HEK293 (cell line): ENCODE results near the gene BRD2.

Source experiments
- ATF2 ChIP-seq: fragments of 450-650 bp; formaldehyde crosslinking; IDR thresholded peaks from 2 replicates; pipeline ENCODE4 v1.5.1; 2016; ENCODE audit warnings: missing biosample characterization, missing genetic modification characterization, low read depth
- FEZF1 ChIP-seq: fragments of 450-650 bp; formaldehyde crosslinking; IDR thresholded peaks from 2 replicates; pipeline ENCODE4 v1.5.1; 2016; ENCODE audit warnings: missing biosample characterization, missing genetic modification characterization
- GLI2 ChIP-seq: fragments of 450-650 bp; formaldehyde crosslinking; IDR thresholded peaks from 2 replicates; pipeline ENCODE4; 2017; ENCODE audit warnings: missing biosample characterization, missing genetic modification characterization, low read depth, borderline replicate concordance
- HIC1 ChIP-seq: fragments of 450-650 bp; formaldehyde crosslinking; IDR thresholded peaks from 2 replicates; pipeline ENCODE4 v1.5.1; 2016; ENCODE audit warnings: missing biosample characterization, missing genetic modification characterization
- IKZF3 ChIP-seq: fragments of 450-650 bp; IDR thresholded peaks from 2 replicates; pipeline ENCODE4 v1.5.0; 2018; ENCODE audit warnings: missing biosample characterization, mild to moderate bottlenecking, missing genetic modification characterization, moderate library complexity
- KLF7 ChIP-seq: fragments of 450-650 bp; formaldehyde crosslinking; IDR thresholded peaks from 2 replicates; pipeline ENCODE4 v1.5.1; 2016; ENCODE audit warnings: missing biosample characterization, missing genetic modification characterization, borderline replicate concordance
- KLF8 ChIP-seq: fragments of 450-650 bp; formaldehyde crosslinking; IDR thresholded peaks from 2 replicates; pipeline ENCODE4 v1.5.1; 2016; ENCODE audit warnings: missing biosample characterization, missing genetic modification characterization
- PATZ1 ChIP-seq: fragments of 450-650 bp; formaldehyde crosslinking; IDR thresholded peaks from 2 replicates; pipeline ENCODE4 v1.5.1; 2016; ENCODE audit warnings: missing biosample characterization, missing genetic modification characterization
- PRDM1 ChIP-seq: fragments of 450-650 bp; formaldehyde crosslinking; IDR thresholded peaks from 2 replicates; pipeline ENCODE4; 2016; ENCODE audit warnings: missing biosample characterization, missing genetic modification characterization
- PRDM4 ChIP-seq: fragments of 450-650 bp; formaldehyde crosslinking; IDR thresholded peaks from 2 replicates; pipeline ENCODE4 v1.5.1; 2017; ENCODE audit warnings: missing biosample characterization, missing genetic modification characterization
- SP7 ChIP-seq: fragments of 450-650 bp; formaldehyde crosslinking; IDR thresholded peaks from 2 replicates; pipeline ENCODE4 v1.5.1; 2016; ENCODE audit warnings: missing biosample characterization, missing genetic modification characterization
- TCF7L2 ChIP-seq: IDR thresholded peaks from 2 replicates; pipeline ENCODE4 v1.6.1; 2011; ENCODE audit warnings: low read depth, mild to moderate bottlenecking, inconsistent platforms, low read length, moderate library complexity, borderline replicate concordance
- ZBTB17 ChIP-seq: fragments of 450-650 bp; formaldehyde crosslinking; IDR thresholded peaks from 2 replicates; pipeline ENCODE4 v1.5.1; 2016; ENCODE audit warnings: missing biosample characterization, missing genetic modification characterization
- ZBTB21 ChIP-seq: fragments of 450-650 bp; formaldehyde crosslinking; IDR thresholded peaks from 2 replicates; pipeline ENCODE4 v1.5.1; 2017; ENCODE audit warnings: missing biosample characterization, missing genetic modification characterization
- ZNF10 ChIP-seq: fragments of 450-650 bp; formaldehyde crosslinking; IDR thresholded peaks from 2 replicates; pipeline ENCODE4 v1.5.1; 2017; ENCODE audit warnings: missing biosample characterization, missing genetic modification characterization
- ZNF174 ChIP-seq: fragments of 450-650 bp; formaldehyde crosslinking; IDR thresholded peaks from 2 replicates; pipeline ENCODE4 v1.5.0; 2017; ENCODE audit warnings: missing biosample characterization, mild to moderate bottlenecking, missing genetic modification characterization
- ZNF175 ChIP-seq: fragments of 450-650 bp; formaldehyde crosslinking; IDR thresholded peaks from 2 replicates; pipeline ENCODE4 v1.5.1; 2016; ENCODE audit warnings: missing biosample characterization, missing genetic modification characterization
- ZNF239 ChIP-seq: fragments of 450-650 bp; formaldehyde crosslinking; IDR thresholded peaks from 2 replicates; pipeline ENCODE4 v1.5.1; 2016; ENCODE audit warnings: missing biosample characterization, missing genetic modification characterization
- ZNF311 ChIP-seq: fragments of 450-650 bp; formaldehyde crosslinking; IDR thresholded peaks from 2 replicates; pipeline ENCODE4 v1.5.1; 2017; ENCODE audit warnings: missing biosample characterization, missing genetic modification characterization, borderline replicate concordance
- ZNF324 ChIP-seq: fragments of 450-650 bp; formaldehyde crosslinking; IDR thresholded peaks from 2 replicates; pipeline ENCODE4 v1.5.1; 2016; ENCODE audit warnings: missing biosample characterization, missing genetic modification characterization
- ZNF341 ChIP-seq: fragments of 450-650 bp; formaldehyde crosslinking; IDR thresholded peaks from 2 replicates; pipeline ENCODE4; 2016; ENCODE audit warnings: low read depth, missing biosample characterization, missing genetic modification characterization
- ZNF350 ChIP-seq: fragments of 450-650 bp; formaldehyde crosslinking; IDR thresholded peaks from 2 replicates; pipeline ENCODE4 v1.5.0; 2017; ENCODE audit warnings: missing biosample characterization, mild to moderate bottlenecking, missing genetic modification characterization
- ZNF394 ChIP-seq: fragments of 450-650 bp; formaldehyde crosslinking; IDR thresholded peaks from 2 replicates; pipeline ENCODE4 v1.5.1; 2016; ENCODE audit warnings: missing biosample characterization, missing genetic modification characterization, mild to moderate bottlenecking, moderate library complexity, borderline replicate concordance
- ZNF555 ChIP-seq: fragments of 450-650 bp; formaldehyde crosslinking; conservative IDR thresholded peaks from 2 replicates; pipeline ENCODE4 v1.5.1; 2017; ENCODE audit warnings: missing biosample characterization, mild to moderate bottlenecking, missing genetic modification characterization, inconsistent platforms
- ZNF571 ChIP-seq: fragments of 450-650 bp; formaldehyde crosslinking; IDR thresholded peaks from 2 replicates; pipeline ENCODE4 v1.5.0; 2017; ENCODE audit warnings: missing biosample characterization, missing genetic modification characterization
- ZNF596 ChIP-seq: fragments of 450-650 bp; IDR thresholded peaks from 2 replicates; pipeline ENCODE4 v1.5.0; 2018; ENCODE audit warnings: missing biosample characterization, mild to moderate bottlenecking, missing genetic modification characterization, moderate library complexity
- ZNF600 ChIP-seq: fragments of 450-650 bp; formaldehyde crosslinking; IDR thresholded peaks from 2 replicates; pipeline ENCODE4 v1.5.1; 2016; ENCODE audit warnings: missing biosample characterization, missing genetic modification characterization
- ZNF626 ChIP-seq: fragments of 450-650 bp; sonication (Bioruptor Pico); formaldehyde crosslinking; IDR thresholded peaks from 2 replicates; pipeline ENCODE4 v1.5.1; 2018; ENCODE audit warnings: missing biosample characterization, missing genetic modification characterization, inconsistent platforms
- ZNF629 ChIP-seq: fragments of 450-650 bp; formaldehyde crosslinking; IDR thresholded peaks from 2 replicates; pipeline ENCODE4 v1.5.1; 2017; ENCODE audit warnings: missing biosample characterization, missing genetic modification characterization
- ZNF837 ChIP-seq: fragments of 450-650 bp; formaldehyde crosslinking; IDR thresholded peaks from 2 replicates; pipeline ENCODE4 v1.5.1; 2016; ENCODE audit warnings: missing biosample characterization, missing genetic modification characterization

BRD2 gene

GRCh38 chr6:32971581-32972352 is 3.4 kb downstream of the BRD2 start (continued):
- 0 out of 2 replicates have a peak, but pooled peaks have one; percentile 56 for TF ChIP-seq PRDM4 (tag by site-specific recombination)
- TF ChIP-seq ZNF626 = no peak
- TF ChIP-seq ATF2 (tag by site-specific recombination) = peak; percentile 100
- no peak for TF ChIP-seq ZNF555 (tag by site-specific recombination)
- TF ChIP-seq ZNF10 = peak; percentile 69; the same call in 1 of the 2 replicates
- no peak for TF ChIP-seq ZNF239
- 0 out of 2 replicates have a peak, but pooled peaks have one; percentile 41 for TF ChIP-seq ZNF837
- peak; percentile 82 for TF ChIP-seq KLF7 (tag by site-specific recombination)
- peak; percentile 99 for TF ChIP-seq ZNF629 (tag by site-specific recombination)
- TF ChIP-seq HIC1 = peak; percentile 99
- TF ChIP-seq TCF7L2 = no peak
- TF ChIP-seq ZBTB17 (tag by site-specific recombination) = peak; percentile 93
- TF ChIP-seq ZNF174 (tag by site-specific recombination) = no peak
- no peak for TF ChIP-seq ZNF311 (tag by site-specific recombination)
- TF ChIP-seq ZNF175 = no peak
- TF ChIP-seq ZNF341 = peak; percentile 94
- peak; percentile 97 for TF ChIP-seq ZBTB21 (tag by site-specific recombination)
- TF ChIP-seq ZNF596 = no peak; the same call in 1 of the 2 replicates
- TF ChIP-seq PATZ1 (tag by site-specific recombination) = peak; percentile 54
- TF ChIP-seq ZNF394 (tag by site-specific recombination) = peak; percentile 97
- no peak for TF ChIP-seq PRDM1 (tag by site-specific recombination)
- 0 out of 2 replicates have a peak, but pooled peaks have one; percentile 15 for TF ChIP-seq FEZF1 (tag by site-specific recombination)
- TF ChIP-seq SP7 (tag by site-specific recombination) = peak; percentile 71; the same call in 1 of the 2 replicates
- TF ChIP-seq KLF8 (tag by site-specific recombination) = peak; percentile 88; the same call in 1 of the 2 replicates
- no peak; the same call in 1 of the 2 replicates for TF ChIP-seq GLI2 (tag by site-specific recombination)
- peak; percentile 53 for TF ChIP-seq ZNF324 (tag by site-specific recombination)
- TF ChIP-seq ZNF600 (tag by site-specific recombination) = peak; percentile 77
- peak; percentile 100 for TF ChIP-seq IKZF3
- no peak for TF ChIP-seq ZNF350 (tag by site-specific recombination)
- TF ChIP-seq ZNF571 (tag by site-specific recombination) = no peak
